ENCODE measurements around the gene COL12A1. TPM values are rescaled to one million over a fixed set of nuclear protein-coding genes. Genes with fewer than 3 reads are reported as not detected.

COL12A1 gene
- total RNA-seq, 1 donor from 2014 or later, result not detected

GRCh38 chr6:75145976-75146375 is 59.9 kb downstream of the COL12A1 start:
- intact Hi-C loops (cut with micrococcal nuclease), result no loop called here

GRCh38 chr6:75145211-75145610 is 60.6 kb downstream of the COL12A1 start:
- intact Hi-C loops (cut with micrococcal nuclease), result no loop called here

DNA sequence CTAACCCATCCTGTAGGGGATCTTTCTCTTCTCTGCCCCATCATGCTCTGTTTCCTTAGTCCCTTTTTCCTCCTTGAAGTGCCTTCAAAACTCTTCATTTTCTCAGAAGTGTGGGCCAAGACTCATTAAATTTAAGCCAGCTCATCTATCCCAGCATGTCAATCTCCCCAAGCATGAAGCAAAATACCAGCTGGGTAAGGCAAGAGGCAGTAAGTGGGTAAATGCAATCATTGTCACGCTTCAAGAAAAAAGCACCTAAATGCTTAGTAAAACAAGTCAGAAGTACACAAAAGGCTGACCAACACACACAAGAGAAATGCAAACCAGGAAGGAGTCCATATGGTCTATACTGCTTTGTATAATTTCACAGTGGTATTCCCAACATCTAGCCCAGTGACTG is 61.5 kb downstream of the COL12A1 start:
- intact Hi-C loops (cut with micrococcal nuclease), result no loop called here

DNA sequence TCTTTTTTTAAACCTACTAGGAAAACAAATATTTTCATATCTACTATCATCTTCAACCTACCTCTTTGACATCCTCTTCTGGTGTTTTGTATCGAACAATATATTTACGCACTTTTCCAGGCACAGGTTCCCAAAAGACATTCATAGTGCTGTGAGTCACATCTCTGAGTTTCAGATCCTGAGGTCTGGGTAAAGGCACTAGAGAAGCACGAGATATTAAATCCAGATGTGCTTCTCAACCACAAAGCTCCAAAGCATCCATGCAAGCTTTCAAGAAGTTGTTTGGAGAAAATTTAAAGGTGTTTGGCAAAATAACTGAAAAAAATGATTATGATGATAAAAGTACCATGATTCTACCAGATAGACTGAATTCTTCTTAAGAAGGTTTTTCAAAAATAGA is 62.7 kb downstream of the COL12A1 start:
- intact Hi-C loops (cut with micrococcal nuclease), result no loop called here

- intact Hi-C loops (cut with micrococcal nuclease), result no loop called here
These were observed 63.1 kb downstream of the COL12A1 start for GRCh38 chr6:75142721-75143120.

DNA sequence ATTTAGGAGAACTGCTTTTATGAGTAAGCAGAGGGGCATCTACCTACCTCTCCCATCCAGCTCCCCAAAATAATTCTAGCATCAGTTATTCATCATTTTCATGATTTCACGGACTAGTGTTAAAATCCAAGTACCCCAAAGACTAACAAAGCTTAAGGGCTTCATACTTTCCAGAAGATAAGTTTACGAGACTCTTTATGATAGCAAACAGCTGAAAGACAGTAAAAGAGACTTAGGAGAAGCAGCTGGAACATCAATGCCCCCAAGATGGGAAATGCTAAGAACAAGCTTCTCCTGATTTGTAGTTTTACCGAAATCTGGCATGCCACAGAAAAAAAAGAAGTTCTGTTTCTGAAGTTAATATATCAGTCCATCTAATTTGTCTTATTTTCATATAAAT is 70.0 kb downstream of the COL12A1 start:
- intact Hi-C loops (cut with micrococcal nuclease), result no loop called here

DNA sequence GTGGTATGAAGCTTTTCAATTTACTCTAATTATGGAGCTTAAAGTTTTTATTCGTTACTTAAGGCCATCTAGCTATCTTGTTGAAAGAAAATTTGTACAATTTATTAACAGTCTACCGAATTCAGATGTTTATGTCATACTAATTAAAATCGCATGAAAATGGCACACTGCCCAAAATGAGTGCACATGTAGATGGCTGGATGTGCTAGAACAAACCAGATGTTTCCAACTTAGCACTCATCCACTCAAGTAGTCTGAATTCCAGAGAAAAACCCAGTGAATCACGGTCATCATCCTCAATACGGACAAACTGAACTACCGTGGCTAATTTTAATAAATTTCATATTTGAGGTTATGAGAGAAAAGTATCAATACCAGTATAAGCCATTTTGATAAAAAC is 70.4 kb downstream of the COL12A1 start:
- intact Hi-C loops (cut with micrococcal nuclease), result no loop called here

DNA sequence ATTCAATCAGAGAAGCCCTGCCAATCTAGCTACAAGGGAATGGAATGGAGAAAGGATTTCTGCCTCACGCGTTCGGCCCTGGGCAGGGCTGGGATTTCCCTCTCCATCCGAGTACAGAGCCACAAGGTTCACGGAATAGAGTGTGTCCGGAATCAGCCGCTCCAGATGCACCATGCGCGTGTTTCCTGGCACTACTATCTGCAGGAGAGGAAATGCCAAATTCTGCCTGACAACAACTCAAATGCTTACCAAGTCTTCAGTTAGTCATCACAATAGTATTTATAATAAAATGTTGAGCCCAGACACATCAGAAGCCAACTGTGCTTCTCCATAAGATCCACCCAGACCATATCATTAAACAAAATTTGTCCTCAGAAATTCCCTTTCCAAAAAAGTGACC is 75.1 kb downstream of the COL12A1 start:
- intact Hi-C loops (cut with micrococcal nuclease), result no loop called here

DNA sequence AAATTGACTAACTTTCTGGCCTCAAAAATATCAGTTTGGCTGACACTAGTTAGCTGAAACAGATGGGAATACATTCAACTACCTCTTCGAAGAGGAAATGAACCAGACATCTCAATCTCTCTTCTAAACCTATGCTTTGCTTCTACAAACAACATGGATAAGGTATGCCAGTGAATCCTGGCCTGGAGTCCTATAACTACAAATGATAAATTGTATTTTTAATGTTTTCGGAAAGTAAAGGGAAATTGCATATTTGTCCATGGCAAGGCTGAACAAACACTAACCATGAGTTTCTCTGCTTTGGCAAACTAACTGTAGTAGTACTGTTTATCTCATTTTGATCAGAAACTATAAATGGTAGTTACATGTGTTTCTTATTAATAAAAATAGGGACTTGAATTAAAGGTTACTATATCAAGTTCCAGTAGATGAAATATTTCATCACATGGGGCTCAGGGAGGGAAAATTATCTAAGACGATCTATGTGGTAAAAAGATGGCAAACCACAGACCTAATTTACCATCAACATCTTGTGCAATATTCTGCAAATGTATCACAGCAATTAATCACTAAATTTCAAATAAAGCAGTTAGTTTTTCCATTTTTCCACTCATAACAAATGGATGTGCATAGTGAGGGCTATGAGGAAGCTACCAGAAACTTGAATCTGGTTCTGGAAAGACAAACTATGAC is 76.8 kb downstream of the COL12A1 start:
- intact Hi-C loops (cut with micrococcal nuclease), result no loop called here

- intact Hi-C loops (cut with micrococcal nuclease), result no loop called here
These were observed 79.3 kb downstream of the COL12A1 start for GRCh38 chr6:75126518-75126917.

- intact Hi-C loops (cut with micrococcal nuclease), result no loop called here
These were observed 80.9 kb downstream of the COL12A1 start for GRCh38 chr6:75124983-75125382.

DNA sequence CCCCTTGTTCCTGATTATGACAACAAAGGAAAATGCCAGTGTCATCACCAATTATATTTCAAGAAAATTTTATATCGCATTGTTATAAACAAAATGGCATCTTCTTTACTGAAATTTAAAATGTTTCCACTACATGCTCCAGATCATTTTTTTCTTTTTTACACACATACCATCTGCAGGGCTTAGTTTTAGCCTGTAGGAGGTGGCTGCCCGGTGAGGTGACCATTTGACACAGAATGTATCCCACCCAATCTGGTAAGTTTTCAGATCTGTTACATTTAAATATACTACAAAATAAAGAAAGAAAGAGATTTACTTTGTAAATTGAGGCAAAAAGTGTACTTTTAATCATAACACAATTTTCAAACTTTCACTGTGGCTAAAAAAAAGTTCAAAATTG is 81.8 kb downstream of the COL12A1 start:
- intact Hi-C loops (cut with micrococcal nuclease), result no loop called here

DNA sequence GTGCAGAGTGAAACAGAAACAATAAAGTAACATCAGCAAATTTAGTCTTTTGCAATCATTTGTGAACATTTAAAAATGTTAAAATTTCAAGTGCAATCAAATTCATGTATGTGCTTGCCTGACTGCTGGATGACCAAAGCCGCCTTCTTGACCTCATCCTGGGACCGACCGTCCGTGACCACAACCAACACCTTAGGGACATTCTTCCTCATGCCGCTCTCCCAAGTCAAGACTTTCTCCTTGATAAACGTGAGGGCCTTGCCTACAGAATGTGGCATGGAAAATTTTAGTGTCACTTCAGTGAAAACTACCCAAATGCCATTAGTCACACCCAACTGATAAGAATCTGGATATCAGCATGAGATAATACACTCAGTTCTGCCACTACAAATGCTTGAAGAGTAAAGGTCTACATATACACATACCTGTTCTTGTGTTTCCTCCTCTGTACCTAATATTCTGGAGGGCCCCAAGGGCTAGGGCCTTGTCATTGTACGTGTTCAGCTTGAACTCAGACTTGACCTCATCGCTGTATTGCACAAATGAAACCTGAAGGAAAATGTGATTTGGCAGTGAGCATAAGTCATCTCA is 86.8 kb downstream of the COL12A1 start:
- intact Hi-C loops (cut with micrococcal nuclease), result no loop called here

- intact Hi-C loops (cut with micrococcal nuclease), result no loop called here
These were observed 88.2 kb downstream of the COL12A1 start for GRCh38 chr6:75117701-75118100.

DNA sequence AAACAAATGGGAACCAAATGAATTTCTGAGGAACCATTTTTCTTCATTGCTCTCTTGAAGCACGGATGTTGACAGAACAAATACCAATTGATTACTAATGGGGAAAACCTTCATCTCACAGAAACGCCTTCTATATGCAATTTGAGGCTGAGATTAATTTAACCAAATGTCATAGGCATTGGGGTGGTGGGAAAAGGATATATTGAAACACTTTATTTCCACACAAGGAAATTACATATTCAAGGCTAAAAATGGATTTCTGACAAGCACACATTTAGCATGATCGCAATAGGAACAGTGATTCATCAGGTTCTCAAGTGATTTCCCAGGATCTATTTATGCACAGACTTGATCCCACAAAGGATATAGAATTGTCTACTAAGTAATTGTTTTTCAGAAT is 88.9 kb downstream of the COL12A1 start:
- intact Hi-C loops (cut with micrococcal nuclease), result no loop called here

DNA sequence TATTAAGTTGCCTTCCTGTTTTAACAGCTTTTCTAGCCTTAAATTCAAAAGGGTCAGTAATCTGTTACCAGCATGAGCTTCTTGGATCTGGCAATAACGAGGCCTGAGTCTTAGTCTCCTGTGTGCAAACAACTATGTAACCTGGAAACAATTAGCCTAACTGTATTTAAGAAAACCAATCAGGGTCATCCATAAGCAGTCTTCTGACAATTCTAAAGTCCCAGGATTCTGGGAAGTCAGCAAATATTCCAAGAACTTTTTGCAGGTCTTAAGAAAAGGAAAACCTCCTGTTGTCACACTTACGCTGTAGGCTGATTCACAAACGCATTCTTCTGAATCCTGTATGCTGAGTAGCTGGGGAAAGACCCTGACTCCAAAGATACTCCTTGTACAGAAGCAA is 90.4 kb downstream of the COL12A1 start:
- intact Hi-C loops (cut with micrococcal nuclease), result no loop called here

GRCh38 chr6:75114806-75115205 is 91.0 kb downstream of the COL12A1 start:
- intact Hi-C loops (cut with micrococcal nuclease), result no loop called here

- intact Hi-C loops (cut with micrococcal nuclease), result no loop called here
These were observed 91.7 kb downstream of the COL12A1 start for GRCh38 chr6:75114195-75114594.

DNA sequence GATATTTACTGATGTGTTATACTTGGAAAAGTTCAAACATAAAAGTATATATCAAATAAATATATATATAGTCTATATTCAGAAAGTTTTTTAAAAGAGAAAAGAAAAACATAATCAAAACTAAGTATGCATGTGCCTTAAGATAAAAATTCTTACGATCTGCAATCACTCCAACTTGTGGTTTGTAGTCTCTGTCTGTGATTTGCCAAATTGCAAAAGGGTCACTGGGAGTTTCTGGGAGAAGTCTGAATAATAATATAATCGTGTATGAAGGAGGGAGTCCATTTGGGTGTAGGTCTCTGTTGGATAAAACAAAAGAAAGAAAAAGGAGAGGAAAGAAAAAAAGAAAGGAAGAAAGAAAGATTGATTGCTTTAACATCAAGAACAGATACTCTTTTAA is 92.4 kb downstream of the COL12A1 start:
- intact Hi-C loops (cut with micrococcal nuclease), result no loop called here

DNA sequence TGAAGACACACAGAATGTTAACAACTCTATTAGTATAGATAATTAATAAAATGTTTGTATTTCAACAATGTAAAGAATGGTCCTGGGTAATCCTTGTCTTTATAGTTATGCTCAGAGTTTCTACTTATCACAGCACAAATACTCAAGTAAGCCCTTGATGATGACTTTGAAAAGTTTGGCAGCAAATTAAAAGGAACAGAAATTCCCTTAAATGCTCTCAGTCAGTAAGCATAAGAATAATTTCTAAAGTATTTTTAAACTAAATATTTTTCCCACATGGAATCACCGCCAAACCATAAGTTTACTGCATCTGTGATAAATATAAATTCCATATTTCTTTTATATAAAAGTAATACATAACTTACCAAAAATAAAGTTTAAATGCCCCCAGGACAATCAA is 96.1 kb downstream of the COL12A1 start:
- intact Hi-C loops (cut with micrococcal nuclease), result no loop called here

- intact Hi-C loops (cut with micrococcal nuclease), result no loop called here
These were observed 96.8 kb downstream of the COL12A1 start for GRCh38 chr6:75109022-75109421.

- intact Hi-C loops (cut with micrococcal nuclease), result no loop called here
These were observed 97.4 kb downstream of the COL12A1 start for GRCh38 chr6:75108333-75108974.

- intact Hi-C loops (cut with micrococcal nuclease), result no loop called here
These were observed 97.9 kb downstream of the COL12A1 start for GRCh38 chr6:75107913-75108312.
